Esophagus muscularis mucosa (tissue), 4 donors: Measurements from ENCODE around the gene CFAP92. TPM values are rescaled to one million over a fixed set of nuclear protein-coding genes. Genes with fewer than 3 reads are reported as not detected.

Source experiments
- DNase-seq: peaks from one replicate; pipeline ENCODE4 v3.0.0-alpha.2; 2017; ENCODE audit errors: extremely low spot score
- H3K27ac ChIP-seq, 4 donors: fragments of 200-600 bp; sonication (generic); replicated peaks in 1 of 4; 1 replicate in 3 of 4; 2 replicates in 1 of 4; pipeline ENCODE4 v1.5.1; 2016 to 2019; ENCODE audit warnings: mild to moderate bottlenecking in 1 of 4
- H3K27me3 ChIP-seq, 4 donors: fragments of 200-600 bp; sonication (generic); one replicate each; pipeline versions ENCODE4 v1.5.1 to v1.6.0; 2016 to 2019
- H3K36me3 ChIP-seq, 4 donors: fragments of 200-600 bp; sonication (generic); one replicate each; pipeline ENCODE4 v1.5.1; 2016 to 2019
- H3K4me1 ChIP-seq, 4 donors: fragments of 200-600 bp; sonication (generic); one replicate each; pipeline ENCODE4 v1.5.1; 2016 to 2019
- H3K4me3 ChIP-seq, 4 donors: fragments of 200-600 bp; sonication (generic); 1 replicate in 2 of 4; 2 replicates in 2 of 4; pipeline ENCODE4 v1.5.1; 2016 to 2019; ENCODE audit warnings: mild to moderate bottlenecking in 4 of 4, moderate library complexity in 1 of 4
- H3K9me3 ChIP-seq, 4 donors: fragments of 200-600 bp; sonication (generic); 1 replicate in 3 of 4; 2 replicates in 1 of 4; pipeline ENCODE4 v1.5.1; 2016 to 2019
- CTCF ChIP-seq, 3 experiments: fragments of 200-600 bp in 2 of 3; fragments of 450-650 bp in 1 of 3; sonication (generic) in 2 of 3; IDR thresholded peaks; one replicate each; pipeline ENCODE4 v1.5.1; 2017 to 2019; ENCODE audit warnings: antibody characterized with exemption in 3 of 3, mild to moderate bottlenecking in 2 of 3, moderate library complexity in 1 of 3
- EP300 ChIP-seq: sonication (generic); formaldehyde crosslinking; IDR thresholded peaks from one replicate; pipeline ENCODE4 v1.6.1; 2017; ENCODE audit warnings: antibody characterized with exemption
- POLR2A ChIP-seq: fragments of 450-650 bp; IDR thresholded peaks from one replicate; pipeline ENCODE4 v1.6.1; 2017; ENCODE audit warnings: antibody characterized with exemption, moderate library complexity, mild to moderate bottlenecking, low read depth
- POLR2AphosphoS5 ChIP-seq, 2 donors: sonication (generic); formaldehyde crosslinking; IDR thresholded peaks; one replicate each; pipeline ENCODE4 v1.6.1; 2017; ENCODE audit warnings: antibody characterized with exemption in 2 of 2
- WGBS: methylation state at CpG from one replicate; pipeline ENCODE4 v1.1.5; 2018; 5-methylcytosine and 5-hydroxymethylcytosine counted together
- intact Hi-C: fragments of 100-400 bp; cut with DNase I; formaldehyde crosslinking; loops from one replicate; pipeline ENCODE4 v1.15.1; 2023
- total RNA-seq, 4 donors: library from RNA; depleted of rRNA; stranded (reverse); fragments of >200 nt; gene quantifications; one replicate each; pipeline versions ENCODE4 v1.1.0 to v1.2.1, GENCODE V29; 2016

The CFAP92 gene
- total RNA-seq, 4 donors from 2014 or later = 0.19 to 1.2 (median 0.47) TPM

GRCh38 chr3:129016720-129017483 is 23.0 kb upstream of the CFAP92 start:
- Histone ChIP-seq H3K4me1 (peaks cover 34 to 51% (median 44%) of the 10 kb centered on the region in 4 donors), H3K27ac (peak overlapping the region; percentile 61 to 73 (median 66)), H3K4me3 (no peak overlapping the region), H3K27me3 (no peaks in the 10 kb centered on the region), H3K36me3 (no peaks in the 10 kb centered on the region), H3K9me3 (no peaks in the 10 kb centered on the region)
- intact Hi-C loops = no loop called here
- no peak for TF ChIP-seq EP300
- peak in 1 of 2 donors; percentile 13 for TF ChIP-seq POLR2AphosphoS5 (IDR thresholded peaks at IDR 0.05)
- TF ChIP-seq POLR2A = no peak
- no peak for TF ChIP-seq CTCF (IDR thresholded peaks at IDR 0.05)
- no peak for DNase-seq
- 78% methylated on average over 13 of the region's 14 CpGs for WGBS

- H3K27ac ChIP-seq = peak overlapping the region; percentile 61 to 73 (median 66)
- intact Hi-C loops = no loop called here
- no peak overlapping the region for H3K4me3 ChIP-seq
- no peaks in the 10 kb centered on the region for H3K36me3 ChIP-seq
- H3K9me3 ChIP-seq = no peaks in the 10 kb centered on the region
- no peak for DNase-seq
- H3K4me1 ChIP-seq = peaks cover 33 to 49% (median 38%) of the 10 kb centered on the region in 4 donors
- 80% methylated on average over 2 of the region's 6 CpGs for WGBS
- no peaks in the 10 kb centered on the region for H3K27me3 ChIP-seq
- TF ChIP-seq POLR2AphosphoS5 (IDR thresholded peaks at IDR 0.05) (no peak), CTCF (IDR thresholded peaks at IDR 0.05) (no peak), EP300 (no peak), POLR2A (no peak)
Observed at GRCh38 chr3:129016356-129016719, 22.5 kb upstream of the CFAP92 start.

- Histone ChIP-seq H3K27ac (peak overlapping the region; percentile 61 to 73 (median 66)), H3K4me3 (no peak overlapping the region), H3K36me3 (no peaks in the 10 kb centered on the region), H3K4me1 (peaks cover 32 to 43% (median 36%) of the 10 kb centered on the region in 4 donors), H3K9me3 (no peaks in the 10 kb centered on the region), H3K27me3 (no peaks in the 10 kb centered on the region)
- peak; percentile 11 to 33 for TF ChIP-seq POLR2AphosphoS5 (IDR thresholded peaks at IDR 0.05)
- no peak for TF ChIP-seq POLR2A
- no peak for TF ChIP-seq CTCF (IDR thresholded peaks at IDR 0.05)
- no peak for TF ChIP-seq EP300
- intact Hi-C loops = no loop called here
- 45% methylated on average over 11 of the region's 19 CpGs for WGBS
- DNase-seq = no peak
Observed at GRCh38 chr3:129015388-129016105, 21.7 kb upstream of the CFAP92 start.

GRCh38 chr3:129014793-129015345 is 21.0 kb upstream of the CFAP92 start:
- Histone ChIP-seq H3K9me3 (no peaks in the 10 kb centered on the region), H3K36me3 (no peaks in the 10 kb centered on the region), H3K4me1 (peaks cover 32 to 47% (median 38%) of the 10 kb centered on the region in 4 donors), H3K27me3 (no peaks in the 10 kb centered on the region), H3K27ac (peak overlapping the region; percentile 61 to 73 (median 66)), H3K4me3 (no peak overlapping the region)
- intact Hi-C loops = no loop called here
- TF ChIP-seq EP300 = no peak
- no peak for TF ChIP-seq CTCF (IDR thresholded peaks at IDR 0.05)
- no peak for TF ChIP-seq POLR2AphosphoS5 (IDR thresholded peaks at IDR 0.05)
- no peak for TF ChIP-seq POLR2A
- no peak for DNase-seq
- WGBS = 93% methylated on average over 9 of the region's 9 CpGs
